CD14-positive monocyte (primary cell): ENCODE results near the gene WNT6. TPM values are rescaled to one million over a fixed set of nuclear protein-coding genes. Genes with fewer than 3 reads are reported as not detected.

ENCODE experiments used
- DNase-seq, 3 donors: peaks; one replicate each; pipeline ENCODE4 v3.0.0-alpha.2; 2011 to 2022
- H2AFZ ChIP-seq: 2 replicates; pipeline ENCODE4 v1.6.0; 2012; ENCODE audit warnings: mild to moderate bottlenecking, low read depth, low read length, inconsistent platforms; ENCODE audit not compliant: insufficient read depth, poor library complexity, severe bottlenecking
- H3K27ac ChIP-seq, 2 donors: 1 replicate in 1 of 2; 2 replicates in 1 of 2; pipeline ENCODE4 v1.5.1; 2012 to 2013; ENCODE audit warnings: low read length in 2 of 2, control low read depth in 1 of 2, inconsistent platforms in 1 of 2, low read depth in 1 of 2, mild to moderate bottlenecking in 1 of 2
- H3K27me3 ChIP-seq, 2 donors: one replicate each; pipeline versions ENCODE4 v1.6.0 to v1.6.1; 2011 to 2013; ENCODE audit warnings: low read length in 2 of 2; ENCODE audit not compliant: control insufficient read depth in 2 of 2, insufficient read depth in 2 of 2
- H3K36me3 ChIP-seq, 2 donors: replicated peaks in 1 of 2; 1 replicate in 1 of 2; 2 replicates in 1 of 2; pipeline versions ENCODE4 v1.5.1 to v1.6.1; 2012 to 2013; ENCODE audit warnings: low read length in 2 of 2, control low read depth in 1 of 2, inconsistent platforms in 1 of 2, mild to moderate bottlenecking in 1 of 2; ENCODE audit not compliant: insufficient read depth in 2 of 2, control insufficient read depth in 1 of 2
- H3K4me1 ChIP-seq, 2 donors: 1 replicate in 1 of 2; 2 replicates in 1 of 2; pipeline versions ENCODE4 v1.5.1 to v1.6.1; 2012 to 2013; ENCODE audit warnings: low read length in 2 of 2, control low read depth in 1 of 2, inconsistent platforms in 1 of 2, mild to moderate bottlenecking in 1 of 2, moderate library complexity in 1 of 2; ENCODE audit not compliant: insufficient read depth in 2 of 2, control insufficient read depth in 1 of 2
- H3K4me2 ChIP-seq: replicated peaks from 2 replicates; pipeline ENCODE3; 2012; ENCODE audit warnings: low read length, moderate library complexity, mild to moderate bottlenecking; ENCODE audit not compliant: poor library complexity, severe bottlenecking; ENCODE audit errors: extremely low read depth
- H3K4me3 ChIP-seq, 3 experiments: fragments of 200-600 bp in 1 of 3; sonication (generic) in 1 of 3; replicated peaks in 1 of 3; 1 replicate in 2 of 3; 2 replicates in 1 of 3; pipeline ENCODE4 v1.5.1; 2011 to 2013; ENCODE audit warnings: low read length in 3 of 3, mild to moderate bottlenecking in 3 of 3, control low read depth in 2 of 3, low read depth in 2 of 3, inconsistent platforms in 1 of 3, moderate library complexity in 1 of 3
- H3K79me2 ChIP-seq: 2 replicates; pipeline ENCODE4 v1.6.0; 2012; ENCODE audit warnings: mild to moderate bottlenecking, control low read depth, inconsistent platforms, low read length, moderate library complexity; ENCODE audit not compliant: insufficient read depth
- H3K9ac ChIP-seq: 2 replicates; pipeline ENCODE4 v1.6.0; 2017; ENCODE audit warnings: low read length, mild to moderate bottlenecking; ENCODE audit not compliant: insufficient read depth, poor library complexity, severe bottlenecking
- H3K9me3 ChIP-seq, 2 donors: replicated peaks in 1 of 2; 1 replicate in 1 of 2; 2 replicates in 1 of 2; pipeline versions ENCODE4 v1.5.1 to v1.6.1; 2012 to 2013; ENCODE audit warnings: low read length in 2 of 2, control low read depth in 1 of 2; ENCODE audit not compliant: control insufficient read depth in 1 of 2, insufficient read depth in 1 of 2
- H4K20me1 ChIP-seq: 2 replicates; pipeline ENCODE4 v1.6.0; 2012; ENCODE audit warnings: mild to moderate bottlenecking, low read length, control low read depth, moderate library complexity; ENCODE audit not compliant: insufficient read depth
- H3K27ac Mint-ChIP-seq, 7 donors: one replicate each; pipeline ENCODE4 v1.8.0; 2020; ENCODE audit warnings: mild to moderate bottlenecking in 7 of 7, mixed read lengths in 7 of 7, moderate library complexity in 6 of 7, inconsistent platforms in 2 of 7
- H3K27me3 Mint-ChIP-seq, 3 donors: one replicate each; pipeline ENCODE4 v1.8.0; 2021 to 2022; ENCODE audit warnings: low read depth in 3 of 3, mild to moderate bottlenecking in 3 of 3, mixed read lengths in 3 of 3, moderate library complexity in 3 of 3, inconsistent platforms in 1 of 3
- H3K36me3 Mint-ChIP-seq, 2 donors: one replicate each; pipeline ENCODE4 v1.8.0; 2020; ENCODE audit warnings: mixed read lengths in 2 of 2, inconsistent platforms in 1 of 2, mild to moderate bottlenecking in 1 of 2
- H3K4me1 Mint-ChIP-seq: one replicate; pipeline ENCODE4 v1.8.0; 2020; ENCODE audit warnings: mild to moderate bottlenecking, mixed read lengths
- H3K4me3 Mint-ChIP-seq, 2 donors: one replicate each; pipeline ENCODE4 v1.8.0; 2020; ENCODE audit warnings: mild to moderate bottlenecking in 2 of 2, mixed read lengths in 2 of 2, moderate library complexity in 1 of 2
- H3K9me3 Mint-ChIP-seq, 7 donors: one replicate each; pipeline ENCODE4 v1.8.0; 2020 to 2022; ENCODE audit warnings: mixed read lengths in 7 of 7, mild to moderate bottlenecking in 6 of 7, moderate library complexity in 6 of 7, inconsistent platforms in 2 of 7
- WGBS: methylation state at CpG from one replicate; pipeline ENCODE4 v1.1.5; 2013; ENCODE audit warnings: missing lambda C conversion rate; ENCODE audit not compliant: insufficient coverage; 5-methylcytosine and 5-hydroxymethylcytosine counted together
- intact Hi-C, 2 donors: fragments of 100-400 bp; cut with micrococcal nuclease; formaldehyde crosslinking; loops; one replicate each; pipeline versions ENCODE4 v1.15.0 to v1.15.1; 2023
- polyA plus RNA-seq, 3 donors: library from polyadenylated mRNA; depleted of rRNA in 1 of 3; unstranded in 2 of 3; stranded (reverse) in 1 of 3; fragments of 300-500 nt in 2 of 3; fragments of >200 nt in 1 of 3; fragmentation: Illumina TruSeq in 2 of 3; gene quantifications; 1 replicate in 2 of 3; 2 replicates in 1 of 3; pipeline ENCODE4 v1.2.3, GENCODE V29; 2012 to 2021
- TF ChIP-seq, protein P1 (sequence below): fragments of 200-600 bp; IDR thresholded peaks from one replicate; pipeline ENCODE4 v1.8.0; 2022; ENCODE audit warnings: antibody characterized with exemption, mild to moderate bottlenecking

WNT6 gene
- polyA plus RNA-seq, 3 donors: 0.27 to 0.65 (median 0.37) TPM

DNA sequence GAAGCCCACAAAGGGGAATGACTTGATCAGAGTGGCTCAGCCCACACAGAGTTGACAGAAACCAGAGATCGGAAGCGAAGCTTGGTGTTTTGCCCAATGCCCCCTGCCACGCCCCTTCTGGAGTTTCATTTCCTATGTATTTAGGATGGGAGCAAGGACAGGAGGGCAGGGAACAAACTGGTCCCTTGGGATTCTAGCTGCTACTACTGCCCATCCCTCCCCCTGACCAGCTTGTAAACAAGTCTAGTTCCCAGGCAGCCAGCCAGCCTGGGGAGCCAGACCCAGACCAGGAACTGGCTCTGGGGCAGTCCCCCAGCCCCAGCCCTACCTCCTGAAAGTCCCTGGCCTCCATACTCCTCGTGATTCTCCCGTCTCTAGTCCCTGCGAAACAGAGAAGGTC is 8.3 kb downstream of the WNT6 start:
- TF ChIP-seq, protein P1, sequence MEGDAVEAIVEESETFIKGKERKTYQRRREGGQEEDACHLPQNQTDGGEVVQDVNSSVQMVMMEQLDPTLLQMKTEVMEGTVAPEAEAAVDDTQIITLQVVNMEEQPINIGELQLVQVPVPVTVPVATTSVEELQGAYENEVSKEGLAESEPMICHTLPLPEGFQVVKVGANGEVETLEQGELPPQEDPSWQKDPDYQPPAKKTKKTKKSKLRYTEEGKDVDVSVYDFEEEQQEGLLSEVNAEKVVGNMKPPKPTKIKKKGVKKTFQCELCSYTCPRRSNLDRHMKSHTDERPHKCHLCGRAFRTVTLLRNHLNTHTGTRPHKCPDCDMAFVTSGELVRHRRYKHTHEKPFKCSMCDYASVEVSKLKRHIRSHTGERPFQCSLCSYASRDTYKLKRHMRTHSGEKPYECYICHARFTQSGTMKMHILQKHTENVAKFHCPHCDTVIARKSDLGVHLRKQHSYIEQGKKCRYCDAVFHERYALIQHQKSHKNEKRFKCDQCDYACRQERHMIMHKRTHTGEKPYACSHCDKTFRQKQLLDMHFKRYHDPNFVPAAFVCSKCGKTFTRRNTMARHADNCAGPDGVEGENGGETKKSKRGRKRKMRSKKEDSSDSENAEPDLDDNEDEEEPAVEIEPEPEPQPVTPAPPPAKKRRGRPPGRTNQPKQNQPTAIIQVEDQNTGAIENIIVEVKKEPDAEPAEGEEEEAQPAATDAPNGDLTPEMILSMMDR: no peak
- H3K9ac ChIP-seq: no peak overlapping the region
- peaks cover 42 to 60% (median 49%) of the 10 kb centered on the region in 3 donors for H3K27me3 Mint-ChIP-seq
- peaks cover 3 to 5% of the 10 kb centered on the region in 2 donors for H3K36me3 Mint-ChIP-seq
- 60% methylated on average over 2 of the region's 6 CpGs for WGBS
- H3K36me3 ChIP-seq: no peaks in the 10 kb centered on the region
- peaks cover 0 to 11% of the 10 kb centered on the region in 2 donors for H3K9me3 ChIP-seq
- H3K27ac Mint-ChIP-seq: no peak overlapping the region
- peaks cover 0 to 10% (median 6%) of the 10 kb centered on the region in 7 donors for H3K9me3 Mint-ChIP-seq
- peaks cover 21 to 33% of the 10 kb centered on the region in 2 donors for H3K4me1 ChIP-seq
- intact Hi-C loops: no loop called here
- H4K20me1 ChIP-seq: peaks cover under 1% of the 10 kb centered on the region
- no peak overlapping the region for H3K4me2 ChIP-seq
- H3K4me1 Mint-ChIP-seq: peaks cover 33% of the 10 kb centered on the region
- DNase-seq: no peak
- H2AFZ ChIP-seq: no peak overlapping the region
- no peaks in the 10 kb centered on the region for H3K79me2 ChIP-seq
- peak overlapping the region in 1 of 2 donors; percentile 59 for H3K4me3 Mint-ChIP-seq
- no peak overlapping the region for H3K27ac ChIP-seq
- H3K4me3 ChIP-seq: no peak overlapping the region
- H3K27me3 ChIP-seq: peaks cover 15 to 33% of the 10 kb centered on the region in 2 donors

DNA sequence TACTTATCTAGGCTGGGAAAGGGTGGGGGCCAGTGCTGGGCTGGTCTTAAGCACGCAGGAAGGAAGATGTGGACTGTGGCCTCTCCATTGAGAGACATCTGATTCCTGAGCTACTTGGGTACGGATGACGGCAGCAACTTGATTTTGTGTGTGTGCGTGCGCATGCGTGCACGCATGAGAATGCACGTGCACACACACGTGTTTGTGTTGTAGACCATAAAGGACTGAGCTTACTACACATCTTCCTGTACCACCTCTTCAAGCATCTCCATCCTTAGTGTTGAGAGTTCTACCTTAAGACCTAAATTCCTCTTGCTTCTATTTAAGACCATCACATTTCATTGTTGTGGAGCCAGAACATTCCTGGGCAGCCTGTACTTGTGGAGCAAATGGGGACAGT is 9.5 kb downstream of the WNT6 start:
- TF ChIP-seq, protein P1: no peak
- Mint-ChIP-seq H3K36me3 (peaks cover 5 to 7% of the 10 kb centered on the region in 2 donors), H3K27me3 (peaks cover 42 to 60% (median 49%) of the 10 kb centered on the region in 3 donors), H3K27ac (peak overlapping the region in 1 of 7 donors; percentile 46), H3K9me3 (peaks cover 0 to 13% (median 6%) of the 10 kb centered on the region in 7 donors), H3K4me1 (peaks cover 38% of the 10 kb centered on the region), H3K4me3 (peak overlapping the region in 1 of 2 donors; percentile 40)
- Histone ChIP-seq H2AFZ (no peak overlapping the region), H3K79me2 (no peaks in the 10 kb centered on the region), H3K9ac (no peak overlapping the region), H4K20me1 (peaks cover 6% of the 10 kb centered on the region), H3K4me2 (no peak overlapping the region), H3K9me3 (peaks cover 0 to 18% of the 10 kb centered on the region in 2 donors), H3K36me3 (no peaks in the 10 kb centered on the region), H3K4me3 (no peak overlapping the region), H3K27me3 (peaks cover 21 to 34% of the 10 kb centered on the region in 2 donors), H3K4me1 (peaks cover 25 to 39% of the 10 kb centered on the region in 2 donors), H3K27ac (no peak overlapping the region)
- no peak for DNase-seq
- 89% methylated on average over 8 of the region's 9 CpGs for WGBS
- intact Hi-C loops: no loop called here
